Smooth muscle cell (in vitro differentiated cells): ENCODE data around the gene ZNF692. TPM values are rescaled to one million over a fixed set of nuclear protein-coding genes. Genes with fewer than 3 reads are reported as not detected.

Experiments used
- DNase-seq: peaks from one replicate; lab custom pipeline; 2025; ENCODE audit not compliant: unreplicated experiment; lab: John Stamatoyannopoulos, UW
- H2AFZ ChIP-seq: fragments of 200-600 bp; sonication (generic); 2 replicates; pipeline ENCODE4 v1.6.0; 2016; ENCODE audit warnings: antibody characterized with exemption, low read depth, mild to moderate bottlenecking
- H3F3A ChIP-seq: fragments of 200-600 bp; sonication (generic); 2 replicates; pipeline ENCODE4 v1.6.0; 2017; ENCODE audit warnings: antibody characterized with exemption, low read depth
- H3K27ac ChIP-seq: fragments of 200-600 bp; sonication (generic); 2 replicates; pipeline ENCODE4 v1.5.1; 2016; ENCODE audit warnings: low read depth, mild to moderate bottlenecking
- H3K27me3 ChIP-seq: fragments of 200-600 bp; sonication (generic); 2 replicates; pipeline ENCODE4 v1.6.1; 2016; ENCODE audit warnings: low read depth, mild to moderate bottlenecking
- H3K36me3 ChIP-seq: fragments of 200-600 bp; sonication (generic); 2 replicates; pipeline ENCODE4 v1.5.1; 2016; ENCODE audit warnings: low read depth
- H3K4me1 ChIP-seq: fragments of 200-600 bp; sonication (generic); 2 replicates; pipeline ENCODE4 v1.5.1; 2016; ENCODE audit warnings: low read depth
- H3K4me2 ChIP-seq: fragments of 200-600 bp; sonication (generic); 2 replicates; pipeline ENCODE4 v1.6.0; 2016; ENCODE audit warnings: mild to moderate bottlenecking
- H3K4me3 ChIP-seq: fragments of 200-600 bp; sonication (generic); 2 replicates; pipeline ENCODE4 v1.5.1; 2016; ENCODE audit warnings: mild to moderate bottlenecking
- H3K79me2 ChIP-seq: fragments of 200-600 bp; sonication (generic); 2 replicates; pipeline ENCODE4 v1.6.0; 2016; ENCODE audit warnings: low read depth, mild to moderate bottlenecking
- H3K9ac ChIP-seq: fragments of 200-600 bp; sonication (generic); 2 replicates; pipeline ENCODE4 v1.6.0; 2016; ENCODE audit warnings: low read depth
- H3K9me3 ChIP-seq: fragments of 200-600 bp; sonication (generic); replicated peaks from 2 replicates; pipeline ENCODE4 v1.5.1; 2016; ENCODE audit warnings: low read depth
- H4K20me1 ChIP-seq: fragments of 200-600 bp; sonication (generic); 2 replicates; pipeline ENCODE4 v1.6.0; 2016; ENCODE audit warnings: low read depth
- WGBS: methylation state at CpG from one replicate; pipeline ENCODE4 v1.1.7; 2016; ENCODE audit warnings: low lambda C conversion rate; 5-methylcytosine and 5-hydroxymethylcytosine counted together
- polyA plus RNA-seq: library from polyadenylated mRNA; unstranded; fragments of >200 nt; fragmentation: Nextera tagmentation; extraction: Ambion mirVana; gene quantifications from 2 replicates; pipeline ENCODE4 v1.2.1, GENCODE V29; 2016
- total RNA-seq: library from RNA; depleted of rRNA; stranded (reverse); fragments of >200 nt; gene quantifications from 2 replicates; pipeline ENCODE4 v1.2.3, GENCODE V29; 2014
- TF ChIP-seq, protein P1 (sequence below): fragments of 200-600 bp; sonication (generic); IDR thresholded peaks from 2 replicates; pipeline ENCODE4 v1.5.1; 2017; ENCODE audit warnings: borderline replicate concordance, mild to moderate bottlenecking, antibody characterized with exemption; ENCODE audit not compliant: insufficient read depth, poor library complexity, severe bottlenecking

The ZNF692 gene
- total and polyA plus RNA-seq, 2 experiments from 2014 or later, result 24.8 to 25.9 TPM

GRCh38 chr1:248841702-248842395 lies 17.0 kb downstream of the ZNF692 start:
- peaks cover 12% of the 10 kb centered on the region for H3K4me1 ChIP-seq
- TF ChIP-seq, protein P1, sequence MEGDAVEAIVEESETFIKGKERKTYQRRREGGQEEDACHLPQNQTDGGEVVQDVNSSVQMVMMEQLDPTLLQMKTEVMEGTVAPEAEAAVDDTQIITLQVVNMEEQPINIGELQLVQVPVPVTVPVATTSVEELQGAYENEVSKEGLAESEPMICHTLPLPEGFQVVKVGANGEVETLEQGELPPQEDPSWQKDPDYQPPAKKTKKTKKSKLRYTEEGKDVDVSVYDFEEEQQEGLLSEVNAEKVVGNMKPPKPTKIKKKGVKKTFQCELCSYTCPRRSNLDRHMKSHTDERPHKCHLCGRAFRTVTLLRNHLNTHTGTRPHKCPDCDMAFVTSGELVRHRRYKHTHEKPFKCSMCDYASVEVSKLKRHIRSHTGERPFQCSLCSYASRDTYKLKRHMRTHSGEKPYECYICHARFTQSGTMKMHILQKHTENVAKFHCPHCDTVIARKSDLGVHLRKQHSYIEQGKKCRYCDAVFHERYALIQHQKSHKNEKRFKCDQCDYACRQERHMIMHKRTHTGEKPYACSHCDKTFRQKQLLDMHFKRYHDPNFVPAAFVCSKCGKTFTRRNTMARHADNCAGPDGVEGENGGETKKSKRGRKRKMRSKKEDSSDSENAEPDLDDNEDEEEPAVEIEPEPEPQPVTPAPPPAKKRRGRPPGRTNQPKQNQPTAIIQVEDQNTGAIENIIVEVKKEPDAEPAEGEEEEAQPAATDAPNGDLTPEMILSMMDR, result peak; percentile 32
- peaks cover 52% of the 10 kb centered on the region for H3K79me2 ChIP-seq
- H3K9me3 ChIP-seq, result no peaks in the 10 kb centered on the region
- no peak for DNase-seq
- peak overlapping the region; percentile 80 for H3K27ac ChIP-seq
- no peak overlapping the region for H3K4me3 ChIP-seq
- no peaks in the 10 kb centered on the region for H3K36me3 ChIP-seq
- no peaks in the 10 kb centered on the region for H3K27me3 ChIP-seq
- H3K9ac ChIP-seq, result peak overlapping the region; percentile 28
- no peak overlapping the region for H3K4me2 ChIP-seq
- no peak overlapping the region for H2AFZ ChIP-seq
- peaks cover 5% of the 10 kb centered on the region for H3F3A ChIP-seq
- 67% methylated on average over 12 of the region's 12 CpGs for WGBS
- H4K20me1 ChIP-seq, result peaks cover 49% of the 10 kb centered on the region

DNA sequence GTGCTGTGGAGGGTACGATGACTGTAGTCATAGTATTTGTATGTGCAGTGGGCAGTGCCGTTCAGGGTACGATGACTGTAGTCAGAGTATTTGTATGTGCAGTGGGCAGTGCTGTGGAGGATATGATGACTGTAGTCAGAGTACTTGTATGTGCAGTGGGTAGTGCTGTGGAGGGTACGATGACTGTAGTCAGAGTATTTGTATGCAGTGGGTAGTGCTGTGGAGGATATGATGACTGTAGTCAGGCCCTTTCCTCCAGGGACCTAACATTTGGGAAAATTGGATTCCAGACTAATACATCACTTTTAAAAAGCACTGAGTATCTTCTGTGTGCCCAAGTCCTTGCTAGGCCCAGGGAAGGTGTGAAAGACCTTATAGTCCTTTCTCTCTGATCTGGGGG lies 17.9 kb downstream of the ZNF692 start:
- TF ChIP-seq, protein P1, result no peak
- peaks cover 12% of the 10 kb centered on the region for H3K4me1 ChIP-seq
- DNase-seq, result no peak
- H3K4me2 ChIP-seq, result no peak overlapping the region
- H3K9ac ChIP-seq, result no peak overlapping the region
- H3K27ac ChIP-seq, result peak overlapping the region; percentile 80
- no peaks in the 10 kb centered on the region for H3K27me3 ChIP-seq
- no peak overlapping the region for H3K4me3 ChIP-seq
- 95% methylated on average over 4 of the region's 4 CpGs for WGBS
- H3K36me3 ChIP-seq, result no peaks in the 10 kb centered on the region
- no peaks in the 10 kb centered on the region for H3K9me3 ChIP-seq
- peaks cover 5% of the 10 kb centered on the region for H3F3A ChIP-seq
- no peak overlapping the region for H2AFZ ChIP-seq
- H3K79me2 ChIP-seq, result peaks cover 52% of the 10 kb centered on the region
- H4K20me1 ChIP-seq, result peaks cover 49% of the 10 kb centered on the region

DNA sequence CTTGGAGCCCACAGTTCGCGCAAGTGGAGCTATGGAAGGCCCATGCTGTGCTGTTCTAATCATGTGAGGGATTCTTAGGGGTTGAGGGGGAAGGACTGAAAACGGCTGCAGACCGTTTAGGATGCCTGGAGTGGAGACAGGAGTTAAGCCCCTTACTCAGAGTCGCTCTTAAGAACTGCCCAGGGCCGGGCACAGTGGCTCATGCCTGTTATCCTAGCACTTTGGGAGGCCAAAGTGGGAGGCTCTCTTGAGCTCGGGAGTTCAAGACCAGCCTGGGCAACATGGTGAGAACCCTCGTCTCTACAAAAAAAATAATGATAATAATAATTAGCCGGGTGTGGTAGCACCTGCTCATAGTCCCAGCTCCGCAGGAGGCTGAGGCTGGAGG lies 19.7 kb downstream of the ZNF692 start:
- WGBS, result 21% methylated on average over 10 of the region's 10 CpGs
- peak overlapping the region; percentile 94 for H3K4me2 ChIP-seq
- H3K27me3 ChIP-seq, result no peaks in the 10 kb centered on the region
- H3K79me2 ChIP-seq, result peaks cover 52% of the 10 kb centered on the region
- H3F3A ChIP-seq, result peaks cover 5% of the 10 kb centered on the region
- H2AFZ ChIP-seq, result peak overlapping the region; percentile 86
- H3K27ac ChIP-seq, result peak overlapping the region; percentile 100
- peak overlapping the region; percentile 99 for H3K9ac ChIP-seq
- TF ChIP-seq, protein P1, result no peak
- H3K4me3 ChIP-seq, result peak overlapping the region; percentile 89
- H4K20me1 ChIP-seq, result peaks cover 44% of the 10 kb centered on the region
- peaks cover 12% of the 10 kb centered on the region for H3K4me1 ChIP-seq
- no peak for DNase-seq
- H3K9me3 ChIP-seq, result no peaks in the 10 kb centered on the region
- H3K36me3 ChIP-seq, result no peaks in the 10 kb centered on the region
